ENCODE data around the gene CCDC73. TPM values are rescaled to one million over a fixed set of nuclear protein-coding genes. Genes with fewer than 3 reads are reported as not detected.
"Not testable (repeated sequence)": the region's sequence is repeated elsewhere in the genome, so short reads cannot be mapped to it uniquely, and the experiment has no call there.

The CCDC73 gene
- total and polyA plus RNA-seq, 4 donors, result 0.02 to 0.50 (median 0.33) TPM

DNA sequence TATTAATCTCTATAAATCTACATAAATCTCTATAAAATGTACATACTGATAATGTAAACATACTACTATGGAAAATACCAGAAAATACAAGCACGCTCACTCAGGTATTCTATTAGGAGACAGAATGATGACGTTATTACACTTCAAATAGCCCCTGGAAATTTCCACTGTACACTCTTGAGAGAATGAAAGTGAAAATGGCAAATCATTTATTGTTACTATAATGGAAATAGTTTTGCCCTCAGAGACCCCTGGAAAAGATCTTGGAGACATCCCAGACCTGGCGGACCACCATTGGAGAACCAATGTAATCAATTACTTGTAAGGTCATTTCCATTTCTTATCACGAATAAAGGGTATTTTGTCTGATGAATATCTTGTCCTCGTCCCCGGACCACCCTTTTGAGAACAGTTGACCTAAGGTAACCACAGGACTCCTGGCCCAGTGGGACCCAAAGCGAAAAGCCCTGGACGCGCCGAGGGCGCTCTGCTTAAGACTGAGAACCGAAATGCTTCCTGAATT is 34.8 kb upstream of the CCDC73 start (continued):
- TF ChIP-seq CTCF (IDR thresholded peaks at IDR 0.05; ENCODE audit: low read depth, low read length, missing input control) (no peak), FOXA1 (IDR thresholded peaks at IDR 0.05) (no peak), FOXA2 (IDR thresholded peaks at IDR 0.05) (no peak), NR2F2 (IDR thresholded peaks at IDR 0.05) (no peak), SP1 (IDR thresholded peaks at IDR 0.05) (peak; percentile 29)
- TF ChIP-seq, protein P1, sequence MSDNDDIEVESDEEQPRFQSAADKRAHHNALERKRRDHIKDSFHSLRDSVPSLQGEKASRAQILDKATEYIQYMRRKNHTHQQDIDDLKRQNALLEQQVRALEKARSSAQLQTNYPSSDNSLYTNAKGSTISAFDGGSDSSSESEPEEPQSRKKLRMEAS (IDR thresholded peaks at IDR 0.05), result no peak
- TF ChIP-seq, protein P2, sequence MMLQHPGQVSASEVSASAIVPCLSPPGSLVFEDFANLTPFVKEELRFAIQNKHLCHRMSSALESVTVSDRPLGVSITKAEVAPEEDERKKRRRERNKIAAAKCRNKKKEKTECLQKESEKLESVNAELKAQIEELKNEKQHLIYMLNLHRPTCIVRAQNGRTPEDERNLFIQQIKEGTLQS (IDR thresholded peaks at IDR 0.05), result no peak

GRCh38 chr11:32827276-32827675 is 32.8 kb upstream of the CCDC73 start:
- DNase-seq (ENCODE audit: low spot score), result no peak
- TF ChIP-seq GABPA (IDR thresholded peaks at IDR 0.05 in 1 of 2, conservative IDR thresholded peaks at IDR 0.05 in 1 of 2) (no peak), FOXA1 (IDR thresholded peaks at IDR 0.05) (no peak), ZBTB33 (IDR thresholded peaks at IDR 0.05) (no peak)
- TF ChIP-seq, protein P2 (IDR thresholded peaks at IDR 0.05), result no peak
- Histone ChIP-seq H3K4me1 (ENCODE audit: control insufficient read depth in 4 of 4, insufficient read depth in 4 of 4, low read length in 3 of 4) (peaks cover 1 to 22% (median 9%) of the 10 kb centered on the region in 4 donors), H3K36me3 (ENCODE audit: control insufficient read depth in 4 of 4, insufficient read depth in 3 of 4, low read depth in 1 of 4, low read length in 3 of 4) (peaks cover 0 to 7% (median 1%) of the 10 kb centered on the region in 4 donors), H3K4me3 (ENCODE audit: low read depth in 1 of 3, low read length in 3 of 3) (no peak overlapping the region), H3K9ac (ENCODE audit: low read depth in 1 of 2, low read length in 2 of 2) (no peak overlapping the region), H3K27ac (ENCODE audit: low read depth in 1 of 2, low read length in 2 of 2) (no peak overlapping the region), H3K9me3 (ENCODE audit: control insufficient read depth in 4 of 4, low read length in 3 of 4) (no peaks in the 10 kb centered on the region), H3K27me3 (ENCODE audit: control insufficient read depth in 4 of 4, insufficient read depth in 4 of 4, low read length in 3 of 4) (no peaks in the 10 kb centered on the region)
- WGBS, result 96% methylated on average over 1 of the region's 1 CpG

GRCh38 chr11:32826113-32826512 is 31.7 kb upstream of the CCDC73 start:
- no peak overlapping the region for H3K9ac ChIP-seq (ENCODE audit: low read depth in 1 of 2, low read length in 2 of 2)
- H3K4me1 ChIP-seq (ENCODE audit: control insufficient read depth in 4 of 4, insufficient read depth in 4 of 4, low read length in 3 of 4), result peaks cover under 1 to 13% (median 3%) of the 10 kb centered on the region in 4 donors
- no peak overlapping the region for H3K4me3 ChIP-seq (ENCODE audit: low read depth in 1 of 3, low read length in 3 of 3)
- H3K9me3 ChIP-seq (ENCODE audit: control insufficient read depth in 4 of 4, low read length in 3 of 4), result no peaks in the 10 kb centered on the region
- TF ChIP-seq, protein P1 (IDR thresholded peaks at IDR 0.05), result no peak
- TF ChIP-seq FOXA1 (IDR thresholded peaks at IDR 0.05), result no peak
- TF ChIP-seq, protein P3, sequence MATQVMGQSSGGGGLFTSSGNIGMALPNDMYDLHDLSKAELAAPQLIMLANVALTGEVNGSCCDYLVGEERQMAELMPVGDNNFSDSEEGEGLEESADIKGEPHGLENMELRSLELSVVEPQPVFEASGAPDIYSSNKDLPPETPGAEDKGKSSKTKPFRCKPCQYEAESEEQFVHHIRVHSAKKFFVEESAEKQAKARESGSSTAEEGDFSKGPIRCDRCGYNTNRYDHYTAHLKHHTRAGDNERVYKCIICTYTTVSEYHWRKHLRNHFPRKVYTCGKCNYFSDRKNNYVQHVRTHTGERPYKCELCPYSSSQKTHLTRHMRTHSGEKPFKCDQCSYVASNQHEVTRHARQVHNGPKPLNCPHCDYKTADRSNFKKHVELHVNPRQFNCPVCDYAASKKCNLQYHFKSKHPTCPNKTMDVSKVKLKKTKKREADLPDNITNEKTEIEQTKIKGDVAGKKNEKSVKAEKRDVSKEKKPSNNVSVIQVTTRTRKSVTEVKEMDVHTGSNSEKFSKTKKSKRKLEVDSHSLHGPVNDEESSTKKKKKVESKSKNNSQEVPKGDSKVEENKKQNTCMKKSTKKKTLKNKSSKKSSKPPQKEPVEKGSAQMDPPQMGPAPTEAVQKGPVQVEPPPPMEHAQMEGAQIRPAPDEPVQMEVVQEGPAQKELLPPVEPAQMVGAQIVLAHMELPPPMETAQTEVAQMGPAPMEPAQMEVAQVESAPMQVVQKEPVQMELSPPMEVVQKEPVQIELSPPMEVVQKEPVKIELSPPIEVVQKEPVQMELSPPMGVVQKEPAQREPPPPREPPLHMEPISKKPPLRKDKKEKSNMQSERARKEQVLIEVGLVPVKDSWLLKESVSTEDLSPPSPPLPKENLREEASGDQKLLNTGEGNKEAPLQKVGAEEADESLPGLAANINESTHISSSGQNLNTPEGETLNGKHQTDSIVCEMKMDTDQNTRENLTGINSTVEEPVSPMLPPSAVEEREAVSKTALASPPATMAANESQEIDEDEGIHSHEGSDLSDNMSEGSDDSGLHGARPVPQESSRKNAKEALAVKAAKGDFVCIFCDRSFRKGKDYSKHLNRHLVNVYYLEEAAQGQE (IDR thresholded peaks at IDR 0.05), result no peak
- TF ChIP-seq EGR1 (IDR thresholded peaks at IDR 0.05; ENCODE audit: low read depth in 2 of 2), result no peak
- no peak for TF ChIP-seq RXRA (IDR thresholded peaks at IDR 0.05)
- no peak for TF ChIP-seq ZBTB33 (IDR thresholded peaks at IDR 0.05)
- no peak for TF ChIP-seq NR2F2 (IDR thresholded peaks at IDR 0.05)
- TF ChIP-seq GABPA (IDR thresholded peaks at IDR 0.05 in 1 of 2, conservative IDR thresholded peaks at IDR 0.05 in 1 of 2), result no peak
- TF ChIP-seq HNF4A (conservative IDR thresholded peaks at IDR 0.05), result no peak
- no peak overlapping the region for H3K27ac ChIP-seq (ENCODE audit: low read depth in 1 of 2, low read length in 2 of 2)
- no peaks in the 10 kb centered on the region for H3K27me3 ChIP-seq (ENCODE audit: control insufficient read depth in 4 of 4, insufficient read depth in 4 of 4, low read length in 3 of 4)
- WGBS, result 55% methylated on average over 3 of the region's 3 CpGs
- no peak for DNase-seq (ENCODE audit: low spot score)
- peaks cover 0 to 4% (median 1%) of the 10 kb centered on the region in 4 donors for H3K36me3 ChIP-seq (ENCODE audit: control insufficient read depth in 4 of 4, insufficient read depth in 3 of 4, low read depth in 1 of 4, low read length in 3 of 4)

- not testable (repeated sequence) for H3K9me3 ChIP-seq (ENCODE audit: control insufficient read depth in 4 of 4, low read length in 3 of 4); H3K9ac ChIP-seq (ENCODE audit: low read depth in 1 of 2, low read length in 2 of 2); H3K27ac ChIP-seq (ENCODE audit: low read depth in 1 of 2, low read length in 2 of 2); DNase-seq (ENCODE audit: low spot score); H3K4me1 ChIP-seq (ENCODE audit: control insufficient read depth in 4 of 4, insufficient read depth in 4 of 4, low read length in 3 of 4); H3K27me3 ChIP-seq (ENCODE audit: control insufficient read depth in 4 of 4, insufficient read depth in 4 of 4, low read length in 3 of 4); H3K4me3 ChIP-seq (ENCODE audit: low read depth in 1 of 3, low read length in 3 of 3); H3K36me3 ChIP-seq (ENCODE audit: control insufficient read depth in 4 of 4, insufficient read depth in 3 of 4, low read depth in 1 of 4, low read length in 3 of 4)
- 69% methylated on average over 3 of the region's 3 CpGs for WGBS
Observed at GRCh38 chr11:32823617-32824016, 29.2 kb upstream of the CCDC73 start.
